Left lung (tissue), 10 donors: ENCODE measurements around the gene SOST. TPM values are rescaled to one million over a fixed set of nuclear protein-coding genes. Genes with fewer than 3 reads are reported as not detected.
"Not testable (repeated sequence)": the region's sequence is repeated elsewhere in the genome, so short reads cannot be mapped to it uniquely, and the experiment has no call there.

ENCODE experiments used
- ATAC-seq: fragments of 200-7000 bp; cut with Tn5 transposase; one replicate; pipeline ENCODE4 v1.9.1; 2020; ENCODE audit warnings: moderate library complexity
- DNase-seq, 4 donors: peaks; one replicate each; pipeline ENCODE4 v3.0.0-alpha.2; 2013 to 2020
- H3K27ac ChIP-seq, 2 donors: fragments of 200-600 bp; sonication (generic) in 1 of 2; one replicate each; pipeline versions ENCODE4 v1.5.0 to v1.8.0; 2020 to 2021
- H3K27me3 ChIP-seq, 2 donors: fragments of 200-600 bp; sonication (generic) in 1 of 2; one replicate each; pipeline versions ENCODE4 v1.5.0 to v1.8.0; 2020 to 2021
- H3K36me3 ChIP-seq, 2 donors: fragments of 200-600 bp; sonication (generic) in 1 of 2; one replicate each; pipeline versions ENCODE4 v1.5.0 to v1.8.0; 2020 to 2021
- H3K4me1 ChIP-seq, 2 donors: fragments of 200-600 bp; one replicate each; pipeline ENCODE4 v1.8.0; 2021
- H3K4me3 ChIP-seq, 2 donors: fragments of 200-600 bp; sonication (generic) in 1 of 2; one replicate each; pipeline versions ENCODE4 v1.5.0 to v1.8.0; 2020 to 2021; ENCODE audit warnings: mild to moderate bottlenecking in 1 of 2
- H3K9me3 ChIP-seq, 2 donors: fragments of 200-600 bp; sonication (generic) in 1 of 2; one replicate each; pipeline versions ENCODE4 v1.5.0 to v1.8.0; 2020 to 2021
- intact Hi-C, 2 donors: fragments of 100-400 bp; cut with DNase I; formaldehyde crosslinking; loops; one replicate each; pipeline versions ENCODE4 v1.11.2 to v1.14.2; 2022
- polyA plus RNA-seq, 6 donors: library from polyadenylated mRNA; unstranded; fragments of 120-200 nt; gene quantifications; one replicate each; pipeline ENCODE4 v1.2.1, GENCODE V29; 2013; ENCODE audit not compliant: insufficient read length in 6 of 6
- total RNA-seq, 2 donors: library from RNA; stranded (reverse); fragmentation: NEBNext Ultra II Directional; extraction: Animal tissue kit (Norgen Biotek cat#: 25700); gene quantifications; one replicate each; pipeline ENCODE4 v1.2.1, GENCODE V29; 2021
- TF ChIP-seq, protein P1 (sequence below), 2 donors: fragments of 200-600 bp; sonication (generic) in 1 of 2; IDR thresholded peaks; one replicate each; pipeline versions ENCODE4 v1.5.0 to v1.8.0; 2021; ENCODE audit warnings: antibody characterized with exemption in 2 of 2
- donor health status: DM: no; HTN: yes; CAD: no.
- donor health status: DM: no; HTN: no; CAD: no.

SOST gene
- total and polyA plus RNA-seq, 8 donors = 0.11 to 0.66 (median 0.14) TPM; not detected in 3

DNA sequence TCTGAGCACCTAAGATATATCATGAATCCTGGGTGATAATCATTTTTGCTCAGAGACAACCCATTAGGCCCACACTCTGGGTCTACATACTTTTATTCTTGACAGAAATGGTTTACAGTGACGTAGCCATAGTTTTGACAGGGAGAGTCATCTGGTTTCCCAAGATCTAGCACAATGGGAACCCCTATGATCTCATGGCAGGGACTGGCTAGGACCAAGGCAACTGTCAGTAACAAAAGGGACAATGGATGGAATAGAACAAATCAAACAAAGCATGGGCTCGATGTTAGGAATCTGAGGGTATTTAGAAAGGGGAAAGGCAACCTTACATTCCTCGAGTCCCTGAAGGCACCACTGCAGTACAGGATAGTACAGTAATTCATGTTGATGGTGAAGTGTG is 42.1 kb upstream of the SOST start:
- no peaks in the 10 kb centered on the region for H3K4me1 ChIP-seq
- no peaks in the 10 kb centered on the region for H3K9me3 ChIP-seq
- H3K36me3 ChIP-seq = no peaks in the 10 kb centered on the region
- no peak overlapping the region for H3K27ac ChIP-seq
- no peak for DNase-seq
- TF ChIP-seq, protein P1, sequence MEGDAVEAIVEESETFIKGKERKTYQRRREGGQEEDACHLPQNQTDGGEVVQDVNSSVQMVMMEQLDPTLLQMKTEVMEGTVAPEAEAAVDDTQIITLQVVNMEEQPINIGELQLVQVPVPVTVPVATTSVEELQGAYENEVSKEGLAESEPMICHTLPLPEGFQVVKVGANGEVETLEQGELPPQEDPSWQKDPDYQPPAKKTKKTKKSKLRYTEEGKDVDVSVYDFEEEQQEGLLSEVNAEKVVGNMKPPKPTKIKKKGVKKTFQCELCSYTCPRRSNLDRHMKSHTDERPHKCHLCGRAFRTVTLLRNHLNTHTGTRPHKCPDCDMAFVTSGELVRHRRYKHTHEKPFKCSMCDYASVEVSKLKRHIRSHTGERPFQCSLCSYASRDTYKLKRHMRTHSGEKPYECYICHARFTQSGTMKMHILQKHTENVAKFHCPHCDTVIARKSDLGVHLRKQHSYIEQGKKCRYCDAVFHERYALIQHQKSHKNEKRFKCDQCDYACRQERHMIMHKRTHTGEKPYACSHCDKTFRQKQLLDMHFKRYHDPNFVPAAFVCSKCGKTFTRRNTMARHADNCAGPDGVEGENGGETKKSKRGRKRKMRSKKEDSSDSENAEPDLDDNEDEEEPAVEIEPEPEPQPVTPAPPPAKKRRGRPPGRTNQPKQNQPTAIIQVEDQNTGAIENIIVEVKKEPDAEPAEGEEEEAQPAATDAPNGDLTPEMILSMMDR (IDR thresholded peaks at IDR 0.05) = no peak
- H3K27me3 ChIP-seq = no peaks in the 10 kb centered on the region
- ATAC-seq = no peak
- intact Hi-C loops = no loop called here
- no peak overlapping the region for H3K4me3 ChIP-seq

DNA sequence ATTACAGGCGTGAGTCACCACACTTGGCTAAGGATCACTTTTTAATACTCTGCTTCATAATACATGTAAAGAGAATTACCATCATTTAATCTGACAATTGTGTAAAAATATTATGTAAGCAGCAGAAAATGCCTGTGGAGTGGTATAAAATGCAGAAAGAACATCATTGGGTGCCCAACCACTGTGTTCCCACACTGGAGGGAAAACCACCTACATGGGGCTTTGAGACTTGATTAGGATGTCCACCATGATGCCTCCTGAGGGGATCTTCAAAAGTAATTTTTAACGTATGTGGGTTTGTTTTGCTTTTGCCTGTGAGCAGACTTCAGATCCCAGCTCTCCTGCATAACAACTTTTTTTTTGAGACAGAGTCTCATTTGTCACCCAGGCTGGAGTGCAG is 40.5 kb upstream of the SOST start:
- intact Hi-C loops = no loop called here
- ATAC-seq (no peak), DNase-seq (no peak)
- Histone ChIP-seq H3K36me3 (no peaks in the 10 kb centered on the region), H3K9me3 (no peaks in the 10 kb centered on the region), H3K27ac (no peak overlapping the region), H3K4me3 (no peak overlapping the region), H3K27me3 (no peaks in the 10 kb centered on the region), H3K4me1 (no peaks in the 10 kb centered on the region)
- TF ChIP-seq, protein P1 (IDR thresholded peaks at IDR 0.05) = no peak

DNA sequence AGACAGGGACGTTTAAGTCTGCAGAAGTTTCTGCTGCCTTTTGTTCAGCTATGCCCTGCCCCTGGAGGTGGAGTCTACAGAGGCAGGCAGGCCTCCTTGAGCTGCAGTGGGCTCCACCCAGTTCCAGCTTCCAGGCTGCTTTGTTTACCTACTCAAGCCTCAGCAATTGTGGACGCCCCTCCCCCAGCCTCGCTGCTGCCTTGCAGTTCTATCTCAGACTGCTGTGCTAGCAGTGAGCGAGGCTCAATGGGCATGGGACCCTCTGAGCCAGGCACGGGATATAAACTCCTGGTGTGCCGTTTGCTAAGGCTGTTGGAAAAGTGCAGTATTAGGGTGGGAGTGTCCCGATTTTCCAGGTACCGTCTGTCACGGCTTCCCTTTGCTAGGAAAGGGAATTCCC is 39.4 kb upstream of the SOST start:
- H3K9me3 ChIP-seq, ATAC-seq, H3K4me1 ChIP-seq, DNase-seq, H3K27me3 ChIP-seq, H3K27ac ChIP-seq, H3K4me3 ChIP-seq, intact Hi-C loops, H3K36me3 ChIP-seq: not testable (repeated sequence)

DNA sequence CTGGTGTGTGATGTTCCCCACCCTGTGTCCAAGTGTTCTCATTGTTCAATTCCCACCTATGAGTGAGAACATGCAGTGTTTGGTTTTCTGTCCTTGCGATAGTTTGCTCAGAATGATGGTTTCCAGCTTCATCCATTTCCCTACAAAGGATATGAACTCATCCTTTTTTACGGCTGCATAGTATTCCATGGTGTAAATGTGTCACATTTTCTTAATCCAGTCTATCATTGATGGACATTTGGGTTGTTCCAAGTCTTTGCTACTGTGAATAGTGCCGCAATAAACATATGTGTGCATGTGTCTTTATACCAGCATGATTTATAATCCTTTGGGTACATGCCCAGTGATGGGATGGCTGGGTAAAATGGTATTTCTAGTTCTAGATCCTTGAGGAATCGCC is 34.1 kb upstream of the SOST start:
- ATAC-seq, H3K27ac ChIP-seq: not testable (repeated sequence)

DNA sequence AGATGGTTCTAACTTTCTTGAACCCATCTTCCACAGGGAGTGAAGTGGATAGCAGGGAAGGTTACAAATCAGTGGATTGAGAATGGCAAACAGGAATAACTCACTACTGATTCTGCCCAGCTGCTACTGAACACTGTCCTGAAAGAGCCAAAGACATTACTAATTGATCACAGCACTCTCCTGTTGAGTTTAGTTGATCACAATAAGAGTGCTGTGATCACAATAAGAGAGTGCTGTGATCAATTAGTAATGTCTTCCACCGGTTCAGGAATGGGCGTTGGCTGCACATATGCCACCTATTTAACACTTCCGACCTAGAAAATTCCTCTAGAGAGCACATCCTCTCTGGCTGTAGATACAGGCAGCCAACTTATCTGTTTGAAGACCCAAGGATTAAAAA is 33.0 kb upstream of the SOST start:
- Histone ChIP-seq H3K4me1 (no peaks in the 10 kb centered on the region), H3K27me3 (no peaks in the 10 kb centered on the region), H3K4me3 (no peak overlapping the region), H3K27ac (no peak overlapping the region), H3K9me3 (peaks cover 0 to 2% of the 10 kb centered on the region in 2 donors), H3K36me3 (no peaks in the 10 kb centered on the region)
- TF ChIP-seq, protein P1 (IDR thresholded peaks at IDR 0.05) = no peak
- intact Hi-C loops = no loop called here
- ATAC-seq = peak; percentile 40
- DNase-seq = peak in 1 of 4 donors; percentile 21

More for the DNA sequence above, 34.1 kb upstream of the SOST start:
- H3K27me3 ChIP-seq, intact Hi-C loops, H3K36me3 ChIP-seq, H3K4me3 ChIP-seq, DNase-seq, H3K4me1 ChIP-seq, H3K9me3 ChIP-seq: not testable (repeated sequence)

DNA sequence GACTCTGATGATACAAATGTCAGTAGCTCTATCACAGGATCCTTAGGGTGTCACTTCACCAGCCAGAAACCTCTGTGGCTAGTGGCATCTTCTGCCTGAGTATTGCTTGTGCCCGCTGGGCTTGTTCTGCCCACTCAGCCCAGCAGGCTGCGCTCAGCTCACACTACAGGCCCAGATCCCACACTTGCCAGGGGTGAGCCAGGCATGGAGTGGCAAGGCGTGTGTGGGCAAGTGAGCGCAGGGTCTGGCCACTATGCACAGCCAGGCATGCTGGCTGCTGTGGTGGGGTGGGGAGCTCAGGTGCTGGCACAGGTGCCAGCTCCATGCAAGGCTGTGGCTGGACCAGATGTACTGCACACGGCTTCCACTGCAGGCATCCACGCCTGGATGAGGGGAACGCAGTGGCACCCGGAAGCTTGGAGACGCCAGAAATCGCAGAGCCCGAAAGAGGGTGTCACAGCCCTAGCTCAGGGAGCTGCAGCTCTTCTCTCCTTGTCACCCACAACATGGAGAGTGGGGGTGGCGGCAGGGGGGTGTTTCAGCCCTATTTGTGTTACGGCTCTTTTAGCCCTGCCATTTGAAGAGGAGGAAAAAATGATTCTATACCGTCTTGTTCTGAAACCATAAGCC is 31.8 kb upstream of the SOST start:
- intact Hi-C loops = no loop called here
- Histone ChIP-seq H3K4me1 (no peaks in the 10 kb centered on the region), H3K27me3 (no peaks in the 10 kb centered on the region), H3K4me3 (no peak overlapping the region), H3K9me3 (peaks cover 0 to 2% of the 10 kb centered on the region in 2 donors), H3K36me3 (no peaks in the 10 kb centered on the region), H3K27ac (no peak overlapping the region)
- DNase-seq = no peak
- TF ChIP-seq, protein P1 (IDR thresholded peaks at IDR 0.05) = no peak
- ATAC-seq = peak; percentile 65
